ENCODE data around the gene INO80C.

DNA sequence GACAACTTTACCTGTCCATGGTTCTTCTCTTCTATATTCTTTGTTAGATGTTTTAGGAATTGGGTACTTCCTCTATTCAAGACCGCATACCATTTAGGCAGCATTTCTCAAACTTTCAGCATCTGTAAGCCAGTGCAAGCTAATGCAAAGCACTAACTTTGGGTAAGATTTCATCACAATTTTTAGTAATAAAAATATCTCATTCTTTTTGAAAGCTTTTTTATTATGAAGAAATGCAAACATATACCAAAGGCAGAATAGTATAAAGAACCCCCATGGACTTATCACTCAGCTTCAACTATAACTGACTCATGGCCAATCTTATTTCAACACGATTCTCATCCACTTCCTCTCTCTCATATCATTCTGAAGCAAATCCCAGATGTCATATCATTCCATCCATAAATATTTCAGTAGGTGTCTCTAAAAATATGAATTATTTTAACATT lies 32.9 kb downstream of the INO80C start:
- TF ChIP-seq CTCF (IDR thresholded peaks at IDR 0.05; ENCODE audit: low read length) (no peak), EZH2 (IDR thresholded peaks at IDR 0.05; ENCODE audit: borderline replicate concordance, low read length) (no peak)
